GM12878 (cell line): Measurements from ENCODE around the gene KIAA1328. TPM values are rescaled to one million over a fixed set of nuclear protein-coding genes. Genes with fewer than 3 reads are reported as not detected.

Experiments
- ATAC-seq: fragments of 200-7000 bp; cut with Tn5 transposase; 3 replicates; pipeline ENCODE4 v1.9.1; 2020; ENCODE audit warnings: mild to moderate bottlenecking, moderate library complexity
- BruUV-seq: library from RNA; stranded (reverse); fragments of 400-500 nt; replicated peaks from 2 replicates; lab custom pipeline; 2021; lab: Mats Ljungman, UMichigan
- CTCF ChIA-PET: fragments of 300-600 bp; sonication (Branson Sonifier 250); formaldehyde crosslinking; extraction: SDS; loops from one replicate; lab custom pipeline; 2021; ENCODE audit warnings: inconsistent platforms; lab: Yijun Ruan, JAX
- POLR2A ChIA-PET: fragments of 350-600 bp; formaldehyde crosslinking; extraction: SDS; loops from one replicate; lab custom pipeline; 2021; ENCODE audit warnings: inconsistent platforms; lab: Charles Lee
- RAD21 ChIA-PET: fragments of 300-600 bp; sonication (Branson Sonifier 250); formaldehyde crosslinking; loops from one replicate; lab custom pipeline; 2023; ENCODE audit warnings: antibody characterized with exemption; ENCODE audit not compliant: unreplicated experiment; lab: Charles Lee
- SMC1A ChIA-PET: fragments of 300-600 bp; sonication (Branson Sonifier 250); formaldehyde crosslinking; loops from one replicate; lab custom pipeline; 2023; ENCODE audit not compliant: unreplicated experiment, uncharacterized antibody; lab: Charles Lee
- DNase-seq: peaks from one replicate; pipeline ENCODE4 v3.0.0-alpha.2; 2011; ENCODE audit warnings: low read depth, low spot score
- FAIRE-seq: peaks from 3 replicates; lab custom pipeline; 2011; peaks lifted over from hg19 to GRCh38; lab: Jason Lieb, UNC
- H2AFZ ChIP-seq: 2 replicates; pipeline ENCODE4 v1.6.0; 2011; ENCODE audit warnings: low read depth, low read length, control low read depth; ENCODE audit not compliant: control insufficient read depth
- H3K27ac ChIP-seq: 2 replicates; pipeline ENCODE4 v1.5.1; 2011; ENCODE audit warnings: control low read depth; ENCODE audit not compliant: control insufficient read depth, insufficient read depth
- H3K27me3 ChIP-seq, 2 experiments: replicated peaks in 1 of 2; 2 replicates each; pipeline versions ENCODE4 v1.6.0 to v1.6.1; 2011; ENCODE audit warnings: low read length in 1 of 2; ENCODE audit not compliant: control insufficient read depth in 2 of 2, insufficient read depth in 2 of 2
- H3K36me3 ChIP-seq, 2 experiments: 2 replicates each; pipeline ENCODE4 v1.5.1; 2011; ENCODE audit warnings: low read length in 1 of 2; ENCODE audit not compliant: control insufficient read depth in 2 of 2, insufficient read depth in 2 of 2
- H3K4me1 ChIP-seq: 2 replicates; pipeline ENCODE4 v1.6.1; 2011; ENCODE audit warnings: mild to moderate bottlenecking, low read length, moderate library complexity, mixed read lengths; ENCODE audit not compliant: control insufficient read depth, insufficient read depth
- H3K4me2 ChIP-seq: 2 replicates; pipeline ENCODE4 v1.6.0; 2011; ENCODE audit warnings: control low read depth; ENCODE audit not compliant: control insufficient read depth, insufficient read depth
- H3K4me3 ChIP-seq: fragments of 200-600 bp; sonication (generic); 2 replicates; pipeline ENCODE4 v1.5.1; 2016
- H3K79me2 ChIP-seq: 2 replicates; pipeline ENCODE4 v1.6.0; 2011; ENCODE audit warnings: low read length; ENCODE audit not compliant: control insufficient read depth, insufficient read depth
- H3K9ac ChIP-seq: 2 replicates; pipeline ENCODE4 v1.8.0; 2011; ENCODE audit warnings: low read length, control low read depth, mixed read lengths; ENCODE audit not compliant: control insufficient read depth, insufficient read depth
- H3K9me3 ChIP-seq: replicated peaks from 3 replicates; pipeline ENCODE4 v1.5.1; 2011; ENCODE audit warnings: mild to moderate bottlenecking, low read length; ENCODE audit not compliant: control insufficient read depth, insufficient read depth
- H4K20me1 ChIP-seq: 2 replicates; pipeline ENCODE4 v1.6.0; 2011; ENCODE audit not compliant: control insufficient read depth, insufficient read depth
- ATF2 ChIP-seq: IDR thresholded peaks from 2 replicates; pipeline ENCODE4 v1.6.1; 2012; ENCODE audit warnings: low read length, inconsistent platforms
- BRCA1 ChIP-seq: IDR thresholded peaks from 2 replicates; pipeline ENCODE4 v1.6.1; 2011; ENCODE audit warnings: low read depth, low read length, improper control_type of control experiment
- EGR1 ChIP-seq, 2 experiments: IDR thresholded peaks; 1 replicate in 1 of 2; 2 replicates in 1 of 2; pipeline ENCODE4 v1.6.1; 2011 to 2012; ENCODE audit warnings: low read depth in 2 of 2, low read length in 2 of 2, borderline replicate concordance in 1 of 2, mild to moderate bottlenecking in 1 of 2, moderate library complexity in 1 of 2
- JUNB ChIP-seq: IDR thresholded peaks from 2 replicates; pipeline ENCODE4 v1.6.1; 2016; ENCODE audit warnings: antibody characterized with exemption, mild to moderate bottlenecking
- POLR2AphosphoS5 ChIP-seq: IDR thresholded peaks from 2 replicates; pipeline ENCODE4 v1.6.1; 2011; ENCODE audit warnings: mild to moderate bottlenecking, low read length, inconsistent platforms
- REST ChIP-seq: IDR thresholded peaks from 2 replicates; pipeline ENCODE4 v1.6.1; 2012; ENCODE audit warnings: mild to moderate bottlenecking, low read depth, low read length
- SREBF1 ChIP-seq: IDR thresholded peaks from 2 replicates; pipeline ENCODE4 v1.6.1; 2012; ENCODE audit warnings: mild to moderate bottlenecking, low read length
- ZBTB40 ChIP-seq: fragments of 450-650 bp; IDR thresholded peaks from 2 replicates; pipeline ENCODE4 v1.6.1; 2016; ENCODE audit warnings: mild to moderate bottlenecking, moderate library complexity, borderline replicate concordance
- WGBS: methylation state at CpG from one replicate; pipeline ENCODE4 v1.1.6; 2016; ENCODE audit warnings: low lambda C conversion rate; ENCODE audit not compliant: insufficient replicate concordance, insufficient coverage; ENCODE audit errors: missing lambda C conversion rate; 5-methylcytosine and 5-hydroxymethylcytosine counted together
- in situ Hi-C: fragments of 300-500 bp; cut with MboI; formaldehyde crosslinking; loops from 9 replicates; pipeline ENCODE4 v1.14.3; 2018; ENCODE audit warnings: mixed read lengths
- intact Hi-C: fragments of 100-400 bp; cut with micrococcal nuclease; formaldehyde crosslinking; loops from one replicate; pipeline ENCODE4 v1.14.2; 2022; ENCODE audit not compliant: unreplicated experiment
- polyA plus RNA-seq, 11 experiments: library from polyadenylated mRNA; depleted of rRNA in 4 of 11; unstranded in 6 of 11; stranded (reverse) in 5 of 11; fragments of >200 nt; fragmentation: Nextera tagmentation in 4 of 11; fragmentation: Illumina TruSeq in 1 of 11; extraction: Ambion mirVana in 4 of 11; extraction: Trizol in 1 of 11; gene quantifications; 1 replicate in 1 of 11; 2 replicates in 10 of 11; pipeline versions ENCODE4 v1.2.1 to v1.2.3, GENCODE V29; 2011 to 2016; ENCODE audit warnings: inconsistent platforms in 2 of 11, missing spikeins in 2 of 11, low read depth in 1 of 11
- total RNA-seq, 4 experiments: library from RNA; depleted of rRNA in 3 of 4; stranded (reverse); fragments of >200 nt in 3 of 4; fragmentation: Illumina TruSeq in 1 of 4; extraction: Trizol in 1 of 4; gene quantifications; 2 replicates each; pipeline versions ENCODE4 v1.2.1 to v1.2.3, GENCODE V29; 2013 to 2021

The KIAA1328 gene
- total and polyA plus RNA-seq, 10 of the 15 experiments (the other 5 are each of a cell fraction or from before 2014, with no cell fraction given), result 3.1 to 7.1 (median 4.6) TPM

GRCh38 chr18:36811955-36812354 is 17.0 kb upstream of the KIAA1328 start (continued):
- no peak for TF ChIP-seq ATF2
- TF ChIP-seq ZBTB40, result no peak

- POLR2A ChIA-PET, result interaction anchor here (1.1 kb wide), 1 partner anchor 8 kb away, joined by 3 read pairs; no protein-coding TSS in a partner anchor
- Histone ChIP-seq H3K4me1 (no peaks in the 10 kb centered on the region), H3K9ac (no peak overlapping the region), H3K79me2 (no peaks in the 10 kb centered on the region), H4K20me1 (no peaks in the 10 kb centered on the region), H3K27ac (no peak overlapping the region), H3K36me3 (peaks cover 5 to 8% of the 10 kb centered on the region in 2 experiments; a peak in 3 of 4 replicates), H3K9me3 (no peaks in the 10 kb centered on the region), H3K4me2 (no peak overlapping the region), H3K27me3 (no peaks in the 10 kb centered on the region), H3K4me3 (no peak overlapping the region), H2AFZ (no peak overlapping the region)
- SMC1A ChIA-PET, result interaction anchor here (2.6 kb wide), 1 partner anchor 124 kb away, joined by 11 read pairs; no protein-coding TSS in a partner anchor
- CTCF ChIA-PET, result interaction anchor here (3.2 to 8.3 kb wide), 2 partner anchors 13 to 124 kb away, joined by 16 to 68 read pairs; no protein-coding TSS in a partner anchor
- intact Hi-C loops (no loop called here), in situ Hi-C loops (loop anchor here (25.0 kb wide), 1 partner anchor 1225 kb away; the partner anchor contains the start of gene GALNT1)
- WGBS, result 95% methylated on average over 3 of the region's 3 CpGs
- FAIRE-seq (no peak), DNase-seq (no peak), ATAC-seq (no peak)
- TF ChIP-seq BRCA1 (no peak), POLR2AphosphoS5 (no peak), JUNB (no peak), REST (no peak), SREBF1 (no peak), EGR1 (IDR thresholded peaks at IDR 0.05; ENCODE audit: borderline replicate concordance in 1 of 2, low read depth in 2 of 2, low read length in 2 of 2) (no peak)
- BruUV-seq, result no TSS peak
- RAD21 ChIA-PET, result no interaction called here
These were observed 16.2 kb upstream of the KIAA1328 start for GRCh38 chr18:36812678-36813077.
